ENCODE results near the gene GLIPR1.

GRCh38 chr12:75432924-75433323 is 47.6 kb upstream of the GLIPR1 start:
- no peak for TF ChIP-seq EZH2 (IDR thresholded peaks at IDR 0.05; ENCODE audit: borderline replicate concordance, insufficient read depth, low read length, poor library complexity, severe bottlenecking)
- no peak for TF ChIP-seq CTCF (IDR thresholded peaks at IDR 0.05; ENCODE audit: poor library complexity, severe bottlenecking)
- no peak for TF ChIP-seq REST (IDR thresholded peaks at IDR 0.05; ENCODE audit: borderline replicate concordance)
- TF ChIP-seq EP300 (conservative IDR thresholded peaks at IDR 0.05; ENCODE audit: poor library complexity, severe bottlenecking), result no peak
- no peak for TF ChIP-seq POLR2AphosphoS5 (IDR thresholded peaks at IDR 0.05)
